ENCODE results near the gene NCK1. TPM values are rescaled to one million over a fixed set of nuclear protein-coding genes. Genes with fewer than 3 reads are reported as not detected.
A peak's percentile ranks its signal among the peaks of the same experiment; 100 is the strongest.
"Not testable (repeated sequence)": the region's sequence is repeated elsewhere in the genome, so short reads cannot be mapped to it uniquely, and the experiment has no call there.

The NCK1 gene
- total RNA-seq, 1 donor from 2014 or later = 83.4 TPM

- DNase-seq (ENCODE audit: extremely low read depth, low read depth, low spot score) = no peak
Measured at GRCh38 chr3:136979684-136980083, 117.7 kb downstream of the NCK1 start.

- DNase-seq (ENCODE audit: extremely low read depth, low read depth, low spot score) = no peak
Measured at GRCh38 chr3:136982033-136982432, 120.0 kb downstream of the NCK1 start.

- DNase-seq (ENCODE audit: extremely low read depth, low read depth, low spot score) = no peak
Measured at GRCh38 chr3:136982520-136983138, 120.6 kb downstream of the NCK1 start.

- DNase-seq (ENCODE audit: extremely low read depth, low read depth, low spot score) = no peak
Measured at GRCh38 chr3:136984837-136985236, 122.8 kb downstream of the NCK1 start.

- not testable (repeated sequence) for DNase-seq (ENCODE audit: extremely low read depth, low read depth, low spot score)
Measured at GRCh38 chr3:136987398-136987980, 125.5 kb downstream of the NCK1 start.

GRCh38 chr3:136988651-136989050 lies 126.6 kb downstream of the NCK1 start:
- no peak for DNase-seq (ENCODE audit: extremely low read depth, low read depth, low spot score)

GRCh38 chr3:136989781-136990524 lies 127.9 kb downstream of the NCK1 start:
- DNase-seq (ENCODE audit: extremely low read depth, low read depth, low spot score) = no peak

GRCh38 chr3:136990826-136991225 lies 128.8 kb downstream of the NCK1 start:
- DNase-seq (ENCODE audit: extremely low read depth, low read depth, low spot score) = no peak

- no peak for DNase-seq (ENCODE audit: extremely low read depth, low read depth, low spot score)
Measured at GRCh38 chr3:136992115-136992514, 130.1 kb downstream of the NCK1 start.

GRCh38 chr3:136994772-136995516 lies 132.9 kb downstream of the NCK1 start:
- peak; percentile 85 for DNase-seq (ENCODE audit: extremely low read depth, low read depth, low spot score)

- DNase-seq (ENCODE audit: extremely low read depth, low read depth, low spot score) = no peak
Measured at GRCh38 chr3:136995652-136996051, 133.6 kb downstream of the NCK1 start.

Other genes with a start within 250 kb of the NCK1 start
- 18.2 and 23.3 TPM in 2 replicates for gene STAG1, start 109.8 kb upstream of the NCK1 start, total RNA-seq
- 9.5 and 15.6 TPM in 2 replicates for gene SLC35G2, start 43.1 kb upstream of the NCK1 start, total RNA-seq
- 0.73 and 1.6 TPM in 2 replicates for gene IL20RB, start 95.8 kb downstream of the NCK1 start, total RNA-seq

Data from glomerular endothelial cell (primary cell).